DMS 273 (cell line): ENCODE data around the gene SIVA1.
"Not testable (repeated sequence)": the region's sequence is repeated elsewhere in the genome, so short reads cannot be mapped to it uniquely, and the experiment has no call there.

ENCODE experiments used
- DNase-seq: peaks from one replicate; lab custom pipeline; 2025; ENCODE audit not compliant: unreplicated experiment; lab: John Stamatoyannopoulos, UW

Gene SIVA1

DNA sequence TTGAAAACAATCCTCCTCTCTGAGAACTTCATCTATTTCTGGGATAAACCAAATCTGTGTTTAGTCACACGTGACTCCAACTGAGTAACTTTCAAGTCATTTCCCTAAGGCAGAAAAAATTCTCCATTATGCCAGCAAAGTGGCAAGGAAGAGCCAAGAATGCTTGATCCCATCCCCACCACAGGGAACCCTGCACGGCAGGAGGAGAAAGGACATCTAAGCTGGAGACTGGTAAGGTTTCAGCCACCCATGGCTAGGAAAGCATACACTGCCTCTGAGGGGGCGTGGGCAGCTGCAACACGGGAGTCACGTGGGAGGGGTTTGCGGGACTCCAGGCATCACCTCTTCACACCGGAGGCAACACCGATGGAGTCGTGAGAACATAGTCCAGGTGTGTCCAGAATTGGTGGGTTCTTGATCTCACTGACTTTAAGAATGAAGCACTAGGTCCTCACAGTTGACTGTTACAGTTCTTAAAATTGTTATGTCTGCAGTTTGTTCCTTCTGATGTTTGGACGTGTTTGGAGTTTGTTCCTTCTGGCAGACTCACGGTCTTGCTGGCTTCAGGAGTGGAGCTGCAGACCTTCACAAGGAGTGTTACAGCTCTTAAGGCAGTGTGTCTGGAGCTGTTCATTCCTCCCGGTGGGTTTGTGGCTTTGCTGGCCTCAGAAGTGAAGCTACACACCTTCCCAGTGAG, 2.7 kb upstream of the SIVA1 start:
- no peak for DNase-seq

DNA sequence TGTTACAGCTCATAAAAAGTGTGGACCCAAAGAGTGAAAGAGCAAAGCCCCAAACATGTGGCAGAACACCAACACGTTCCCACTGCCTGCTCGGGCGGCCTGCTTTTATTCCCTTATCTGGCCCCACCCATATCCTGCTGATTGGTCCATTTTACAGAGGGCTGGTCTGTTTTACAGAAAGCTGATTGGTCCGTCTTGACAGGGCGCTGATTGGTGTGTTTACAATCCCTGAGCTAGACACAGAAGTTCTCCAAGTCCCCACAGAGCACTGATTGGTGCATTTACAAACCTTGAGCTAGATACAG, 2.2 kb upstream of the SIVA1 start:
- not testable (repeated sequence) for DNase-seq

DNA sequence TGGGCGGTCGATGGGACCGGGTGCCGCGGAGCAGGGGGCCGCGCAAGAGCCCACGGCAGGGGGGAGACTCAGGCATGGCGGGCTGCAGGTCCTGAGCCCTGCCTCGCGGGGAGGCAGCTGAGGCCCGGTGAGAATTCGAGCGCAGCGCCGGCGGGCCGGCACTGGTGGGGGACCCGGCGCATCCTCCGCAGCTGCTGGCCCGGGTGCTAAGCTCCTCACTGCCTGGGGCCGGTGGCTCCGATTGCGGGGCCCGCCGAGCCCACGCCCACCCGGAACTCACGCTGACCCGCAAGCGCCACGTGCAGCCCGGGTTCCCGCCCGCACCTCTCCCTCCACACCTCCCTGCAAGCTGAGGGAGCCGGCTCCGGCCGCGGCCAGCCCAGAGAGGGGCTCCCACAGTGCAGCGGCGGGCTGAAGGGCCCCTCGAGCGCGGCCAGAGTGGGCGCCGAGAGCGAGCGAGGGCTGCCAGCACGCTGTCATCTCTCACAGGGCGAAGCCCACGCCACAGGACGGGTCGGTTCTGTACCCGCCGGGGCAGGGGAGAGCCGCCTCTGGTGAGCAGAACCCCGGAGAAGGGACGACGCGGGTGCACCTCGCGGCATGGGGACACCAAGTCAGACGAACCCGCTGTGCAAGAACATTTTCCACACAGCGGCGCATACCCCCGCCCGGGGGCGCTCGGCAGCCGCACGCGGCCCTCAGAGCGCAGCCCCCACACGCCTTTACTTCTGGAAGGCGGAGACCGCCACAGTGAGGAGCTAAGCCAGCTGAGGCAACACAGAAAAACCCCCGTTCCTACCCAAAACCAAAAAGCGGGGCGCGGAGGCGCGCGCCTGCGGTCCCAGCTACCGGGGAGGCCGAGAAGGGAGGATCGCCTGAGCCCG, 1.2 kb upstream of the SIVA1 start:
- no peak for DNase-seq

DNA sequence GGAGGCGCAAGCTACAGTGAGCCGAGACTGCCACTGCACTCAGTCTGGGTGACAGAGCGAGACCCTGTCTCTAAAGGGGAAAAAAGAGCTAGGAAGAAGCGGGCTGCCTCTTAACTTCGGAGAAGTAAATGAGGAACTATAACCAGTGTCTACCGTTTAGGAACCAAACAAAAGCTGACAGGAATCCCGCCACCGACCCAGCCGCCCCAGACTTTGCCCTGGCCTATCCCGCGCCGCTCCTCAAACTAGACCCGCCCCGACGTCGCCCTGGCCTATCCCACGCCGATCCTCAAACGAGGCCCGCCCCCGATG, 568 bp upstream of the SIVA1 start:
- DNase-seq, result no peak

DNA sequence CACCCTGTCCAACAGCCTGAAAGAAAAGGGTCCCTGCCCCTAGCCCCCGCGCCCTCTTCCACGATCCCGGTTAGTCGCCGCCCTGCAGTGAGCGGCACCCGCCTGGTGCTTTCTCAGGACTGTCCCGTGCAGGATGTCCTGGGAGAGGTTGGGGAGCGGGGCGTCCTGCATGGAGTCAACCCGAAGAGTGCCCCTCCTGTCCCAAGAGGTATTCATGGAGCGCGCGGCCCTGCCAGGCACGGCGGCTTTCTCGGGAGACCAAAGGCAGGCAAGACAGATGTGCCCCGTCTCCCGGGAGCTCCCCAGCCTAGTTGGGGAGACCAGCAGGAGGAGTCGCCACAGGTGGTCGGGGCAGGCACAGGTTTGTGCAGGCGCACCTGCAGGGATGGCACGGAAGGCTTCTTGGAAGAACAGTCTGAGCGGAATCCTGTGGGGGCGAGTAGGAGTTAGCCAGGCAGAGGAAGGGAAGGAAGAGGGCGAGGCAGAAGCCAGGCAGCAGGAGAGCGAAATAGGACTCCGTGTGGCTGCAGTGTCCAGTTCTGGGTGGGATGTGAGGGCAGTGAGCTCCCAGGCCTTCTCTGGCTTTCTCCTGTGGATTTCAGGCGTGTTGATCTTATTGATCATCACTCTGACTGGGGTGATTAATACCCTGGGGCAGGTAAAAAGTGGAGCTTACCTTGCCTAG, 723 bp downstream of the SIVA1 start:
- peak; percentile 51 for DNase-seq

DNA sequence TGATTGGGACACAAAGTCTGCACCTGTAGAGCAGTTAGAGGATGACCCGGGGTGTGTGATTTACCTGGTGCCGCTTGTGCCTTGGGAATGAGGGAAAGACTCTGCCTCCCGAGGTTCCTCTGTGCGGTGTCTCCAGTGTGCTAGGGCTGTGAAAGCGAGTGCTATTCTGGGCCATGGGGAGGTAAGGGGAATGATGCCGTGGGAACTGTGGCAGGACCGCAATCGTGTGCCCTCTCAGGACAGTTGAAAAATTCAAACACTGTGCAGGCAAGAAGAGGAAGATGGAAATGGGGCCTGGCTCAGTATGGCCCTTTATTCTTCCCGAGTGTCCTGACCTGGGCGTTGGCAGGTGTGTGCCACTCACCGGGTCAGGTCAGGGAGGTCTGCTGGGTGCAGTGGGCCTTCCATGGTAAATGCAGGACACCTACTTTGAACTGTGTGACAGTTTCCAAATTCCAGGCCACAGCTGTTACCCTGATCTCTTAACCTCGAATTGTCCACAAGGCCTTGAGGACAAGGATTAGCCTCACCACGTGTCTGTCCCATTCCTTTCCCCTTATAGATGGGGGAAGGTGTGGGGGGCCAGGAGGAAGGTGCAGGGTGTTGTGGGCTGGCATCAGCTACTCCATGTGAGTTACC, 1.4 kb downstream of the SIVA1 start:
- DNase-seq, result no peak

DNA sequence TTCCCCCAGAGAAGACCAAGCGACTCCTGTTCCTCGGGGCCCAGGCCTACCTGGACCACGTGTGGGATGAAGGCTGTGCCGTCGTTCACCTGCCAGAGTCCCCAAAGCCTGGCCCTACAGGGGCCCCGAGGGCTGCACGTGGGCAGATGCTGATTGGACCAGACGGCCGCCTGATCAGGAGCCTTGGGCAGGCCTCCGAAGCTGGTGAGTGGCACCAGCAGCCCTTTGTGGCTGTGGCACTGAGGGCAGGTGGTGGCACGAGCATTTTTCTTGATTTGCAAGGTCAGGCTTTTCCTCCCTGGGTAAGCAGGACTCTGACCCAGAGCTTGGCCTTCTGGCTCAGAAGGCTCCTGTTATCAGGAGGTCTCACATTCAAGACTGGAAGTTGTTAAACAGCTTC, 2.7 kb downstream of the SIVA1 start:
- no peak for DNase-seq

DNA sequence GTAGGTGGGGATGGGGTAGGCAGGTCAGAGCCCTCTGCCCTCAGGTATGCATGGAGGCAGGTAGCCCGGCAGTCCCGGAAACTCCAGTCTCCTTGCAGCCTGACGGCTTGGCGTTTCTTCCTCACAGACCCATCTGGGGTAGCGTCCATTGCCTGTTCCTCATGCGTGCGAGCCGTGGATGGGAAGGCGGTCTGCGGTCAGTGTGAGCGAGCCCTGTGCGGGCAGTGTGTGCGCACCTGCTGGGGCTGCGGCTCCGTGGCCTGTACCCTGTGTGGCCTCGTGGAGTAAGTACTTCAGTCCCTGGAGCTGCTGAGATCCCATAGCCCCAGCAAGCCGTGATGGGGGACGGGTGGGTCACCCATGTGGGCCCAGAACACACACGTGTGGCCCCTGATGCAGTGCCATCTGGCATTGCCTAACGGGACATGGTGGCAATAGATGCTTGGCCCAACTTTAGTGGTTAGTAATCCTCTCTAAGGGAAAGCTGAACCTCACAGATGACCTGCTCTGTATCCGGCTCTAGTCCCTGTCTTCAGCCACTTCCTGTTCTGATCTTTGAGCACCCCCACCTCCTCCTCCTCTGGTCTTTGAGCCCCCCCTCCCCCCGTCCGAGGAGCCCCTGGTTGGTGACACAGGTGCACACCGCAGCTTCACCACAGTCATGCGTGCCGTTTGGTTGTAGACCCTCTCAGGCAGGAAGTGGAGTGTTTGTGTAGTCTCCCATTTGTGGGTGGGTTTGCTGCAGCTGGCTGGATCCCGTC, 3.7 kb downstream of the SIVA1 start:
- DNase-seq, result no peak

DNA sequence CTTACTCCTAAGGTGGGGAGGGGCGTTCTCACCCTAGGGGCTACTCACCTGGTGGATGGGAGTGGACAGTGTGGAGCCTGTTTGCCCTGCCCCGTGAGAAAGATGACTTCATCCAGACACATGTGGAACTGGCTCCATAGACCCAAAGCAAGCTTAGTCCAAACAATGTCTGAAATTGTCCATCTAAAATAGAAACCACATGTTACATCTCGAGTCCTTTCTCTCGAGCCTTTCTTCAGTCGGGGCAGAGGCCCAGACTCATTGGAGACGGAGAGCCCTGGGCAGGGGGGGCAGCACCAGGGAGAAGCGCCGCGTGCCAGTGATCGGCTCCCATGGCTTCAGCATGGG, 4.3 kb downstream of the SIVA1 start:
- DNase-seq, result no peak

DNA sequence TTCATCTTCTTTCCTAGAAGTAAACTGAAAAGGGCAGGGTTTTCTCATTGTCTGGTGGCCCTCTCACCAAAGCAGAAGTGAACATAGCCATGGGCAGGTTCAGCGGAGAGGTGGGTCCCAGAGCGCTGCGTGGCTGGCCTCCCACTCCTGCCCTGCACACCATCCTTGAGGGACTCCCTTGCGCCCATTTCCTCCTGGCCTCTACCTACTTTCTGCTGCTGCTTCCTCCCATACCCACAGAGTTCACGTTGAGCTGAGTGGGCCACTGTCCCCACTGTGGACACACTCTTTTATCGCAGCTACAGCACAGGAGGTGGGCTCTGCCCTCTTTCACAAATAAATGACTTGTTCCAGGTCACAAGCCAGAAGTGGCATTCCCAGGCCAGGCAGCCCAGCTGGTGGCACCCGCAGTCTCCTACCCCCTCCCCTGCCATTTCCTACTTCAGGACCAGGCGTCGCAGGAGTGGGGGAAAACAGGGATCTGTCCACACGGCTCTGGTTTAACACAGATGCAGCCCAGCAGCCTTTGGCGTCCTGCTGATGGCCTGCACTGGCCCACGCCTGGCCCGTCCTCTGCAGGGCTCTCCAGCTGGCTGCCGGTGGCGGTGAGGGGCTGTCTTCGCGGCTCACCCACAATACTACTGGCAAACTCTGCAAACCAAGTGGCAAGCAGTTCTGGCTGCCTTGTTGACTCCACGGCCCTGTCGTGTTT, 4.9 kb downstream of the SIVA1 start:
- no peak for DNase-seq

DNA sequence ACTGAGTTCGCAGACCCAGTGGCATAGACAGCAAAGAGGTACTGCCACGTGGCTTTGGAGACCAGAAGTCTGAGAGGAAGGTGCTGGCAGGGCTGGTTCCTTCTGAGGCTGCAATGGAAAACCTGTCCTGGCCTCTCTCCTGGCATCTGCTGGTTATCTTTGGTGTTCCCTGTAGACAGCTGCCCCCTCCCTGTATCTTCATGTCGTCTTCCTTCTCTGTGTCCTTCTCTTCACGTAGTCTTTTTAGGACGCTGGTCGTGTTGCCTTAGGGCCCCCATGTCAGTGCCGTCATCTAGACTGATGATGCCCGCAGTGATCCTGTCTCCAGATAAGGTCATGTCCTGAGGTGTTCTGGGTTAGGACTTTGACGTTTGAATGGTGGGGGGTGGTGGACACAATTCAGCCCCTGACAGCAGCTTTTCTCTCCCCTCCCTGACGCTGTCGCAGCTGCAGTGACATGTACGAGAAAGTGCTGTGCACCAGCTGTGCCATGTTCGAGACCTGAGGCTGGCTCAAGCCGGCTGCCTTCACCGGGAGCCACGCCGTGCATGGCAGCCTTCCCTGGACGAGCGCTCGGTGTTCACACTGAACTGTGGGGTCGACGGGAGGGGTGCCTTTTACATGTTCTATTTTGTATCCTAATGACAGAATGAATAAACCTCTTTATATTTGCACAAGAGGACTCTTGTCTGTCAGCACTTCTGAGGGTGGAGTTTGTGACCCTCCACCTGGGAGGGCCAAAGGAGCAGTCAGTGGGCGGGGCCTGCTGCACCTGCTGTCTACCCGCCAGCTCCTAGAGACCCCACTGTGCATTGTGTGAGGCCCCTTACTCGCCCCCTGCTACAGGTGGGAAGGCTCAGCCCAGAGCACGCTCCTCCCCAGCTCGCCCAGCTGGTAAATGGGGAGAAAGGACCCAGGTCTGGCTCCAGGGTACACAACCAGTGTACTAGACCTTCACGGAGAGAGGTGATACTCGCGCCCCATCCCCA, 6.3 kb downstream of the SIVA1 start:
- DNase-seq, result no peak

DNA sequence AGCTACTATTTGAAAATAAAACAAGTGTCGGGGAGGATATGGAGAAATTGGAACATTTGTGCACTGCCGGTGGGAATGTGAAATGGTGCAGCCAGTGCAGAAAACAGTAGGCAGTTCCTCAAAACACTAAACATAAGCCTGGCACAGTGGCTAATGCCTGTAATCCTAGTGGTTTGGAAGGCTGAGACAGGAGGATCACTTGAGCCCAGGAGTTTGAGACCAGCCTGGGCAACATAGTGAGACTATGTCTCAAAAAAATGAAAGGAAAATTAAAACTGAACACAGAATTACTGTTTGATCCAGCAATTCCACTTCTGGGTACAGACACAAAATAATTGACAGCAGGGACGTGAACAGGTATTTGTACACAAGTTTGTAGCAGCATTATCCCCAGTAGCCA, 12.6 kb downstream of the SIVA1 start:
- DNase-seq, result no peak

DNA sequence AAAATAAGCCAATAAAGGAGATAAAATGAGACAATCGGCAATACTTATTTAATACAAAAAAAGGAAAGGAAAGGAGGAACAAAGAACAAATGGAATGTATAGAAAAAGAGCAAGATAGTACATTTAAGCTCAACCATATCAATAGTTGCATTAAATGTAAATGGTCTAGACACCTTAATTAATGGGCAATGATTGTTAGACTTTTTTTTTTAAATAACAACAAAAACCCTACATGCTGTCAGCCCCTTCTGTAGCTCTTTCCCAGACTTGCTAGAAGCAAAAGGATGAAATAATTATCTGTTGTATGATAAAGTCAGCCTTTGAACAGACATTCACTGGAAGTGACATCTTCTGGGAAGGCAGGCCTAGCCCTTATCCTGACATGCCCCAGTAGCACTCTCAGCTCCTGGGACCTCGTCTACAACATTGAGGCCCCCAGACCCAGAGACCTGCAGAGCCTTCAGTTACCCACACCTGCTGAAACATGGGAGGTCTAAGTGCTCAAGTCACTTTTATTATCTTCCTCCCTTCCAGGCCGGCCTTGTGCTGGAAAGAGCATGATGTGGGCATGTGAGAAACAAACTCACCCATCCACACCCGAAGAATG, 13.4 kb downstream of the SIVA1 start:
- no peak for DNase-seq

DNA sequence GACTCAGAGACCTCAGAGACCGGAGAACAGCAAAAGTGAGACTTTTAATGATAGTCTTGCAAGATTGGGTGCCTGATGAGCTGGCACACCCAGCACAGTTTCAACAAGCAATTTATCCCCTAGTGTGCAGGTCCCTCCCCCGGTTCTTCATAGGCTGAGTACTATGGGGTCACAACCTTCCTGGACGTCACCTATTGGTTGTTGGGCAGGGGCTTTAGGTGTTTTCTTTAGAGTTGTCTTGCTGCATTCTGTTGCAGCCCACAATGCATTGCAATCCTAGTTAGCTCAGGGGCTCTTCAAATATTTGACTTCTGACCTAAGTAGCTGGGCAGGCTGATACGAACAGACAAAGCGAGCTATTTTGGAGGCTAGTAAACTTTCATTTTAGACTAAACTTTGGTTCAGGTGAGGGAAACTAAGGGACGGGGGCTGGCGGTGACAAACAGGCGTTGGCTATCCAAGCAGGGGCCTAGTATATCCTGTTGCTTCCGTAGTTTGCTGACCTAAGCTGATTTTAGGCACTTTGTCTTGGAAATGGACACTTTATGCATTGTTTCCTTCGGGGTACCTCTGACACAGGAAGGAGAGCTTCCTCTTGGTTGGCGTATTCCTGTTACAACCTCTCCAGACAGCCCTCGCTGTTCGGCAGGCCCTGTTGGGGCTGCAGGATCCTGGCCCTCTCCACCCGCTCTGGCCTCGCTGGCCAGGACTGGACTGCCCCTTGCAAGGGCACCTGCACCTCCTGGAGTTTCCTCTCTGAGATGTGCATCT, 14.1 kb downstream of the SIVA1 start:
- DNase-seq, result no peak

DNA sequence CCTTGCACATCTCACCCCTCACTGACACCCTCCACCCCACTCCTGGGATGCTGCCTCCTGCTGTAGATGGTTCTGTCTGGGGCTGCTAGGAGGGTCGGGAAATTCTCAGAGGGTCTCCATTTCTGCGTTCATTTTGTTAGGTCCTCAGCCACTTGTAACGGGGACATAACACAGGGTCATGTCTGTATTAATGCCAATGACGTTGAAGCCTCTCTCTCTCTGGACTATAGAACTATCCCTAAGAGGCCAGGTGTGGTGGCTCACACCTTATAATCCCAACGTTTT, 14.6 kb downstream of the SIVA1 start:
- no peak for DNase-seq

DNA sequence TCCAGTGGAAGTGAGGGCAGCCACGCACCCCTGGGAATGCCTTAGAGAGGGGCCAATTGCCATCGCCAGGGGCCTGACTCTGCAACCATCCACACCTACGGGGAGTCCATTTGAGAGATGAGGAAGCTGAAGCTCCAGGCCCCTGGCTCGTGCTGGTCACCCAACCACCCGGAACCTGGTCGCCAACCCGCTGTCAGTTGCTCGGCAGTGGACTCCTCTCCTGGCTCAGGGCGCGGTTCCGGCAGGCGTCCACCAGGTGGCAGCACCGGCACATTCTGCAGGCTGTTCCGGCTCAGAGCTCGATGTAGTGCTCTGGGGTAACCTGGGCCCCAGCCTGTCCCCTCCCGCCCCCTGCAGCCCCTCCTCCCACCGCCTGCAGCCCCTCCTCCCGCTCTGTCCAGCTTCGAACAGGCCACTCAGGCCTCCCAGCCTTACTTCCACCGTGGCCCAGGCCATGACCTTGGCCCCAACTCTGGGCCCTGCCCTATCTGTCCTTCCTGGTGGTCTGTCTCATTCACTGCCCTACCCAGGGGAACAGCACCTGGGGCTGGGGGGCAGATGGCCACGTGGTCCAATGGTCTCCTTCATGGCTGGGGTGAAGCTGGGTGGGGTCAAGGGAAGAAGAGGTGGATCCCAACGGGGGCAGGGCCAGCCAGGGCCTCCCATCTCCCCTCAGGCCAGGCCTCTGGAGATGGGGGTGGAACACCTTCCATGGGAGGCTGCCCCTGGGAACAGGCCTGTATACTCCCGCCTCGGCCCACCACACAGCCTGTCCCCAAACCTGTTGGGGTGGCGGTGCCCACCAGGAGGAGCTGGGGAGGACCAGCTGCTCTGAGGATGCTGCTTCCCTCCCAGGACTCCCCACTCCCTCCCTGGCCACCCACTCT, 15.7 kb downstream of the SIVA1 start:
- peak; percentile 91 for DNase-seq

DNA sequence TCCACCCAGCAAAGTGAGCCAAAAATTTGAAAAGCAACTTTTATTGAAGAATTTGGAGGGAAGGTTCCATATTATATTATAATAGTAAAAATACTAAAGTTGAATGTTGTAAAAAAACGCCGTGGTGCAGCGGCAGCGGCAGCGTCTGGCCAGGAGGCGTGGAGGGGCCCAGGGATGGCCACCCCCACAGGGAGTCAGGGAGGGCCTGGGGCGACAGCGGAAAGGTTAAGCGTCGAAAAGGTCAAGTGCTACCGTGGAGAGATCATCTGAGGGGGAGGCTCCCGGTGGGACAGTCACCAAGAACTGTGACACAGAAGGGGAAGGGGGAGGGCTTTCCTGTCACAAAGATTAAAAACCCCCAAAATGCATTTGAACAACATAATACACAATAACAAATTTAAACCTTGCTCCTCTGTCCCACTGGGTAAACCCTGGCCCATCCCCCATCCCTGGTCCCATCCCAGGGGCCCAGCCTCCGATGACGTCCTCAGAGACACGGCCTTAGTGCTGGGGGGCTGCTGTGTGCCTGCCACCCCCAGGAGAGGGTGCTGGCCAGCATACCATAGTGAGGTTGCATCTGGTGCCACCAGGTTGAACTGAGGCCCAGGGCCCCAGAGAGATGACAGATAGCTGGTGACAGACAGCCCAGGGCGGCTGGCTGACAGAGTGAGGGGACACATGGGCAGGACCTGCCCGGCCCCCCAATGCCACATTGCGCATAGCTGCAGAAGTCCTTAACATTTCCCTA, 16.6 kb downstream of the SIVA1 start:
- DNase-seq, result no peak
